Mesothelial cell of epicardium (in vitro differentiated cells): ENCODE results near the gene RBP5. TPM values are rescaled to one million over a fixed set of nuclear protein-coding genes. Genes with fewer than 3 reads are reported as not detected.
A peak's percentile ranks its signal among the peaks of the same experiment; 100 is the strongest.

Source experiments
- DNase-seq, 2 experiments: peaks; one replicate each; pipeline ENCODE4 v3.0.0; 2021; ENCODE audit warnings: low spot score in 2 of 2; ENCODE audit not compliant: unreplicated experiment in 2 of 2
- H3K27ac Mint-ChIP-seq: 2 replicates; pipeline ENCODE4 v1.8.0; 2021; ENCODE audit warnings: mixed read lengths
- H3K27me3 Mint-ChIP-seq: 2 replicates; pipeline ENCODE4 v1.8.0; 2021; ENCODE audit warnings: low read depth, mixed read lengths
- H3K36me3 Mint-ChIP-seq: 2 replicates; pipeline ENCODE4 v1.8.0; 2021; ENCODE audit warnings: mixed read lengths
- H3K4me1 Mint-ChIP-seq: 2 replicates; pipeline ENCODE4 v1.8.0; 2021; ENCODE audit warnings: mixed read lengths
- H3K4me3 Mint-ChIP-seq: 2 replicates; pipeline ENCODE4 v1.8.0; 2021; ENCODE audit warnings: mild to moderate bottlenecking, moderate library complexity, mixed read lengths
- H3K9me3 Mint-ChIP-seq: 2 replicates; pipeline ENCODE4 v1.8.0; 2021; ENCODE audit warnings: mixed read lengths
- total RNA-seq: library from RNA; stranded (reverse); gene quantifications from 3 replicates; pipeline ENCODE4 v1.2.1, GENCODE V29; 2021
- TF ChIP-seq, protein P1 (sequence below): fragments of 200-600 bp; sonication (generic); IDR thresholded peaks from one replicate; pipeline ENCODE4 v1.5.0; 2021; ENCODE audit warnings: antibody characterized with exemption; ENCODE audit not compliant: unreplicated experiment

Gene RBP5
- total RNA-seq, 1 donor from 2014 or later: 2.1 TPM

- no peak overlapping the region for H3K27ac Mint-ChIP-seq
- H3K4me1 Mint-ChIP-seq: peaks cover 21% of the 10 kb centered on the region
- peaks cover 3% of the 10 kb centered on the region for H3K36me3 Mint-ChIP-seq
- TF ChIP-seq, protein P1, sequence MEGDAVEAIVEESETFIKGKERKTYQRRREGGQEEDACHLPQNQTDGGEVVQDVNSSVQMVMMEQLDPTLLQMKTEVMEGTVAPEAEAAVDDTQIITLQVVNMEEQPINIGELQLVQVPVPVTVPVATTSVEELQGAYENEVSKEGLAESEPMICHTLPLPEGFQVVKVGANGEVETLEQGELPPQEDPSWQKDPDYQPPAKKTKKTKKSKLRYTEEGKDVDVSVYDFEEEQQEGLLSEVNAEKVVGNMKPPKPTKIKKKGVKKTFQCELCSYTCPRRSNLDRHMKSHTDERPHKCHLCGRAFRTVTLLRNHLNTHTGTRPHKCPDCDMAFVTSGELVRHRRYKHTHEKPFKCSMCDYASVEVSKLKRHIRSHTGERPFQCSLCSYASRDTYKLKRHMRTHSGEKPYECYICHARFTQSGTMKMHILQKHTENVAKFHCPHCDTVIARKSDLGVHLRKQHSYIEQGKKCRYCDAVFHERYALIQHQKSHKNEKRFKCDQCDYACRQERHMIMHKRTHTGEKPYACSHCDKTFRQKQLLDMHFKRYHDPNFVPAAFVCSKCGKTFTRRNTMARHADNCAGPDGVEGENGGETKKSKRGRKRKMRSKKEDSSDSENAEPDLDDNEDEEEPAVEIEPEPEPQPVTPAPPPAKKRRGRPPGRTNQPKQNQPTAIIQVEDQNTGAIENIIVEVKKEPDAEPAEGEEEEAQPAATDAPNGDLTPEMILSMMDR: no peak
- H3K9me3 Mint-ChIP-seq: no peaks in the 10 kb centered on the region
- peaks cover 25% of the 10 kb centered on the region for H3K27me3 Mint-ChIP-seq
- H3K4me3 Mint-ChIP-seq: no peak overlapping the region
- DNase-seq: no peak
These were observed 30.3 kb upstream of the RBP5 start for GRCh38 chr12:7158781-7159609.

DNA sequence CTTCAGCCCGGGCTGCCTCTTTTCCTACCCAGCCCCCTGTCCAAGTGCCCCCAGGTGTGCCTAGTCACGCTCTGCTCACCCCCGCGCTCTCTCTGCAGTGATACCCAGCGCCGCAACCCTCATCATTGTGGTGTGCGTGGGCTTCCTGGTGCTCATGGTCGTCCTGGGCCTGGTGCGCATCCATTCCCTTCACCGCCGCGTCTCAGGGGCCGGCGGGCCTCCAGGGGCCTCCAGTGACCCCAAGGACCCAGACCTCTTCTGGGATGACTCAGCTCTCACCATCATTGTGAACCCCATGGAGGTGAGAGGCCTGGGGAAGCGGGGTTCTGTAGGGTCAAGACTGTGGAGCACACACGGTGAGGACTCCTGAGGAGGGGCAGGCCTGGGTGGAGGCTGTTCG lies 28.7 kb upstream of the RBP5 start:
- Mint-ChIP-seq H3K27me3 (peaks cover 9% of the 10 kb centered on the region), H3K27ac (no peak overlapping the region), H3K4me1 (peaks cover 24% of the 10 kb centered on the region), H3K4me3 (no peak overlapping the region), H3K9me3 (no peaks in the 10 kb centered on the region), H3K36me3 (peaks cover 6% of the 10 kb centered on the region)
- TF ChIP-seq, protein P1: no peak
- no peak for DNase-seq

- Mint-ChIP-seq H3K4me3 (no peak overlapping the region), H3K9me3 (no peaks in the 10 kb centered on the region), H3K36me3 (peaks cover 6% of the 10 kb centered on the region), H3K4me1 (peaks cover 24% of the 10 kb centered on the region), H3K27ac (no peak overlapping the region), H3K27me3 (peaks cover 2% of the 10 kb centered on the region)
- TF ChIP-seq, protein P1: no peak
- no peak for DNase-seq
These were observed 27.8 kb upstream of the RBP5 start for GRCh38 chr12:7156259-7157197.

DNA sequence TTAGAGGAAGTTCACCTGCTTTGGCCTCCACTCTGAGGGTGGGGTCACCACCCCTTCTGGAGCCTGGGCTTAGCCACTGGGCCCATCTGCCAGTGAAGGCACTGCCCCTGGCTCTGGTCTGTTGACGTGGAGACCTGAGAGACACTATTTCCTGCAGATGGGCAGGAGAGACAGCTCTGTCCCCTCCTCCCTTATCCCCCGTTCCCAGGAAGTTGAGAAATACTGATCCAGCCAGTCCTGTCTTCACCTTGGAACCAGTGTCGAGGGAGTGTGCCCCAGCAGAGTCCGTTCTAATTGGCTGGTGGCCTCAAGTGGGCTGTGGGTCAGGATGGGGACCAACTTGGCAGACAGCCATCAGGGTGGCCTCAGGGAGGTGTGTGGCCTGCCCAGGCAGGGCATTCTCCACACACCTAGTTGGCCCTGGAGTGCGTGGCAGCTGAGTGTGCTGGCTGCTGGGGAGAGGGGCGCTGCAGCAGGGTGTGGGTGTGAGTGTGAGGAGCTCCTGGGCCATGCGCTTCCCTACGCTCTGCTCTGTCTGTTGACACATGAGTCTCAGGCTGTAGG lies 26.9 kb upstream of the RBP5 start:
- Mint-ChIP-seq H3K27me3 (no peaks in the 10 kb centered on the region), H3K27ac (peak overlapping the region; percentile 29), H3K9me3 (no peaks in the 10 kb centered on the region), H3K36me3 (peaks cover 8% of the 10 kb centered on the region), H3K4me3 (no peak overlapping the region), H3K4me1 (peaks cover 24% of the 10 kb centered on the region)
- TF ChIP-seq, protein P1: no peak
- no peak for DNase-seq

- TF ChIP-seq, protein P1: no peak
- Mint-ChIP-seq H3K36me3 (peaks cover 14% of the 10 kb centered on the region), H3K27ac (peak overlapping the region; percentile 29), H3K4me1 (peaks cover 24% of the 10 kb centered on the region), H3K4me3 (no peak overlapping the region), H3K27me3 (no peaks in the 10 kb centered on the region), H3K9me3 (no peaks in the 10 kb centered on the region)
- DNase-seq: no peak
These were observed 26.3 kb upstream of the RBP5 start for GRCh38 chr12:7154901-7155470.
